Tibial nerve (tissue), 4 donors: ENCODE data around the gene EXOC4.

ENCODE experiments used
- EP300 ChIP-seq, 2 donors: sonication (generic); formaldehyde crosslinking; IDR thresholded peaks; one replicate each; pipeline ENCODE4 v1.6.1; 2017; ENCODE audit warnings: antibody characterized with exemption in 2 of 2, mild to moderate bottlenecking in 1 of 2
- TF ChIP-seq, protein P1 (sequence below), 5 experiments: fragments of 200-600 bp in 3 of 5; fragments of 450-650 bp in 2 of 5; sonication (generic) in 3 of 5; IDR thresholded peaks; one replicate each; pipeline ENCODE4 v1.5.1; 2016 to 2019; ENCODE audit warnings: antibody characterized with exemption in 5 of 5, mild to moderate bottlenecking in 3 of 5, moderate library complexity in 2 of 5

GRCh38 chr7:133372337-133372736 is 119.5 kb downstream of the EXOC4 start:
- TF ChIP-seq, protein P1, sequence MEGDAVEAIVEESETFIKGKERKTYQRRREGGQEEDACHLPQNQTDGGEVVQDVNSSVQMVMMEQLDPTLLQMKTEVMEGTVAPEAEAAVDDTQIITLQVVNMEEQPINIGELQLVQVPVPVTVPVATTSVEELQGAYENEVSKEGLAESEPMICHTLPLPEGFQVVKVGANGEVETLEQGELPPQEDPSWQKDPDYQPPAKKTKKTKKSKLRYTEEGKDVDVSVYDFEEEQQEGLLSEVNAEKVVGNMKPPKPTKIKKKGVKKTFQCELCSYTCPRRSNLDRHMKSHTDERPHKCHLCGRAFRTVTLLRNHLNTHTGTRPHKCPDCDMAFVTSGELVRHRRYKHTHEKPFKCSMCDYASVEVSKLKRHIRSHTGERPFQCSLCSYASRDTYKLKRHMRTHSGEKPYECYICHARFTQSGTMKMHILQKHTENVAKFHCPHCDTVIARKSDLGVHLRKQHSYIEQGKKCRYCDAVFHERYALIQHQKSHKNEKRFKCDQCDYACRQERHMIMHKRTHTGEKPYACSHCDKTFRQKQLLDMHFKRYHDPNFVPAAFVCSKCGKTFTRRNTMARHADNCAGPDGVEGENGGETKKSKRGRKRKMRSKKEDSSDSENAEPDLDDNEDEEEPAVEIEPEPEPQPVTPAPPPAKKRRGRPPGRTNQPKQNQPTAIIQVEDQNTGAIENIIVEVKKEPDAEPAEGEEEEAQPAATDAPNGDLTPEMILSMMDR (IDR thresholded peaks at IDR 0.05): no peak
- no peak for TF ChIP-seq EP300 (IDR thresholded peaks at IDR 0.05)
